Hematopoietic multipotent progenitor cell treated with erythropoietin and hydrocortisone succinate and interleukin-3 and kit ligand, for 17 days (in vitro differentiated cells): ENCODE results near the gene GPR173.

Experiments
- DNase-seq: peaks from one replicate; pipeline ENCODE4 v3.0.0-alpha.2; 2015; ENCODE audit warnings: low spot score

Gene GPR173

GRCh38 chrX:53089224-53089842 lies 40.7 kb downstream of the GPR173 start:
- peak; percentile 56 for DNase-seq

GRCh38 chrX:53089925-53090324 lies 41.3 kb downstream of the GPR173 start:
- DNase-seq = no peak

GRCh38 chrX:53091354-53091753 lies 42.8 kb downstream of the GPR173 start:
- no peak for DNase-seq

DNA sequence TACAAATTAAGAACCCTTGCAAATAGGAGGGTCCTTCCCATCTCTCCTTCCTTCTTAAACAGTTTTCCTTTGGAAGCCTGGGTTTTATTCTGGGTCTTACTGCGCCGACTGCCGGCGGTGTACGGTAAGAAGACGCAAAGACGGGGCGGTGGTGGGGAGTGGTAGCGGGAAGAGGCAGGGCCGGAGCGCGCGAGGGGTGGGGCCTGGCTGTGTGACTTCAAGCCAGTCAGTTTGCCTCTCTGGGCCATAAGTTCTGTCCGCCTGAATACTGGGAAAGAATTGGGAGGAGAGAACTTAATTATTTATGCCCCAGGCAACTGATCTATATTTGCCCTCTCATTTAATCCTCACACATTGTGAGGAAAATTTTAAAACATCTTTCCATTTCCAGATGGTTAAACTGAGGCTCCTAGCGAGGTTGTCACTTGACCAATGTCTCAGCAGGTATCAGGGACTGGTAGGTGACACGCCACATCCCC lies 44.6 kb downstream of the GPR173 start:
- peak; percentile 51 for DNase-seq

DNA sequence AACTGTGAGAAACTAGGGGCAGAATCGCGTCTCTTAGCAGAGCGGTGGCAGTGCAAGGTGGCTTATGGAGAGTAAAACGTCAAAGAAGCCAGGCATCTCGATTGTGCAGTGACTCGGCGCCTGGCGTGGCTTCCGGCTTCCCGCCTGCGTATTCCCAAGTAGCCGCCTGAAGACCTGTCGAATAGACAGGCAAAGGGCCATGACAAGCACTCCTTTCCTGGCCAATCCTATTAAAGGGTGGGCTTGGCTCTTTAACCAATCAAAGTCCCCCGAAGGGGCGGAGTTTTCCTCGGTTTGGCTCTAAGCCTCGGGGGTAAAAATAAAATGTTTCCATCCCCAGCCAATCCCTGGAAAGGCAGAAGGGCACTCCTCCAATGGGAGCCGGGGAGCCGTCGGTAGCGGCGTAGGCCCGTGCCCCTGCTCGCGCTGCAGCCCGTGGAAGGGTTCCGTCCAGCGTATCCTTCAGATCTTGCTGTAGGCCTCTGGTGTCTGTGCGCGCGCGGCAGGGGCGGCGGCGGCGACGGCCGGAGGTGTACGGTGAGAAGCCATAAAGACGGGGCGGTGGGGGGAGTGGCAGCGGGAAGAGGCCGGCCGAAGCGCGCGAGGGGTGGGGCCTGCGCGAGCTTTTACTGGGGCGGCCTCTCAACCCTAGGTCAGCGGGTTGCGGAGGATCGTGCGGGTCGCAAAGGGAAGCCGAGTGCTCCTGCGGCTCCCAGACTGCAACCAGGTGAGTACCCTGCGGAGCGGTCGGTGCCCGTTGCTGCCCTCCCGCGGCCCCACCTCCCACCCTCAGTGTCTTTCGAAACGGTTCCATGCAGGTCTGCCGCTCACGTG lies 45.4 kb downstream of the GPR173 start, which contains the start of gene KANTR:
Gene KANTR (plus strand): TSS at position 395 of the 834 bp plus-strand sequence. CDS start 30,131 bp downstream, outside the sequence.
- peak; percentile 78 for DNase-seq

- DNase-seq = no peak
Observed at GRCh38 chrX:53094582-53094905, 46.0 kb downstream of the GPR173 start.

DNA sequence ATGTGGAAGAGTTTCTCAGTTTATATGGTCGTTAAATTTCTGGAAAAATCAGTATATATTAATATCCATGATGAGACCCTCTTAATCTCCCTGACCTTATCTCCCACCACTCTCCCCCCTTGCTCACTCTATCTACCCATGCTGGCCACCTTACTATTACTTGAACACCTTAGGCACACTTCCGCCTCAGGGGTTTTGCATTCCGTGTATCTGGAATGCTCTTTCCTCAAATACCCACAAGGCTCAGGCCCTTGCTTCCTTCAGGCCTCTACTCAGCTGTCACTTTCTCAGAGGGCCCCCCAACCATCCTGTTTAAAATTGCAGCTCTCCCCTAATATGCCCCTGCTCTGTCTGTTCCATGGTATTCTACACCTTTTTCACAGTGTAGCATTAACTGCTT lies 47.2 kb downstream of the GPR173 start:
- no peak for DNase-seq

DNA sequence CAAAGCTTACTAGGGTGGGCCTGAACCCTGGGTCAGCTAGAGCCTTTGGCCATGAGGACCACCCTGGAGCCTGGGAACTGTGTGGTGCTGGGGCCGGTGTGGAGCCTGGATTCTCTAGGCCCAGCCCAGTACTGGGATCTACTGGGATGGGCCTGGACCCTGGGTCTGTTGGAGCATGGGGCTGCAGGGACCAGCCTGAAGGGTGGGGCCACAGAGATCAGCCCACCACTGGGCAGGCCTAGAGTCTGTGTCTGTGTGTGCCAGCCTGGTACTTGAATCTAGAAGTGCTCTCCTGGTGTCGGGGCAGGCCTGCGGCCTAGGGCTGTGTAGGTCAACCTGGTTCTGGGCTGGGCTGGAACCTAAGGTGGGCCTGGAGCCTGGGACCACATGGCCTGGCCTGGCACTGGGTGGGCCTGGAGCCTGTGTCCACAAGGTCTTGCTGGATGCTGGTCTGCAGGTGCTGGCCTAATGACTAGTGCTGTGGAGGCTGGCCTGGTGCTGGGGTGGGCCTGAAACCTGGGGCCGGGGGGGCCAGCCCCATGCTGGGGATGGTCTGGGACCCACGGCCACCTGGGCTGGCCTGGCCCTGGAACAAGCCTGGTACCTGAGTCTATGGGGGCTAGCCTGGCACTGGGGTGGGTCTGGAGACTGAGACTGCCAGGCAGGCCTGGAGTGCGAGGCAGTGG lies 66.4 kb downstream of the GPR173 start:
- no peak for DNase-seq

GRCh38 chrX:53115550-53115874 lies 66.9 kb downstream of the GPR173 start:
- DNase-seq = no peak

DNA sequence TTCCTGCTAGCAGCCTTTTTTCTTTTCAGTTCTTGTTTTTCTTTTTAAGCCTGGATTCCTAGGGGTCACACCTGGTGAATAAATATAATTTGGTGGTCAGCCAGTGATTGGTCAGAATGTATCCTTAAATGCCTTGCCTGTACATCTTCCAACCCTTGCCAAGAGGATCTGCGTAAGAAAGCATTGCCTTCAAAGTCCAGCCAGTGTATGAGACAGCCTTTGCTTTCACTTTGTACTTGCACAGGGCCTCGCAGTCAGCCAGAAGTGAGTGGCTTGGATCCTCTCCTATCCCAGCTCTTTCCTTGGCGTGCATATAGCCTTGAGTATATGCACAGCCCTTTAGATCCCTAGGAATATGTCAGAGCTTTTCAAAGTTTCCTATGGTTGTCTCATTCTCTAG lies 67.5 kb downstream of the GPR173 start:
- no peak for DNase-seq

DNA sequence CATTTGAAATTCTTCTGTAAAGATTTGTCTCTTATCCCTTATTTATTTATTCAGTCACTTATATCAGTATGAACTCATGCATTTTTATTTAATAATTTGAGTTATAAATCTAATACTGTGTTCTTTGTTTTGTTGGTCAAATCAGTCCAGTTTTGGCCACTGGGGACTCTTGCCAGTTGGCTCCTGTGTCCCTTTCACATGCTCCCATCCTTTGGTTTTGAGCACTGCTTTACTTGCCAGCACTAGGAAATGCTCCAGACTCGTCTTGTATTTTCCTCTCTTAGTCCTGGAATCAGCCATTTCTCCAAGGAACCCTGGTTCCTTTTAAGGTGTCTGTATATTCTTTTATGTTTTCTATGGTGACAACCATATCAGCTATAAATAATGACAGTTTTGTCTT lies 73.4 kb downstream of the GPR173 start:
- DNase-seq = no peak

GRCh38 chrX:53125506-53125905 lies 76.9 kb downstream of the GPR173 start:
- DNase-seq = no peak

- no peak for DNase-seq
Observed at GRCh38 chrX:53126377-53126776, 77.8 kb downstream of the GPR173 start.

DNA sequence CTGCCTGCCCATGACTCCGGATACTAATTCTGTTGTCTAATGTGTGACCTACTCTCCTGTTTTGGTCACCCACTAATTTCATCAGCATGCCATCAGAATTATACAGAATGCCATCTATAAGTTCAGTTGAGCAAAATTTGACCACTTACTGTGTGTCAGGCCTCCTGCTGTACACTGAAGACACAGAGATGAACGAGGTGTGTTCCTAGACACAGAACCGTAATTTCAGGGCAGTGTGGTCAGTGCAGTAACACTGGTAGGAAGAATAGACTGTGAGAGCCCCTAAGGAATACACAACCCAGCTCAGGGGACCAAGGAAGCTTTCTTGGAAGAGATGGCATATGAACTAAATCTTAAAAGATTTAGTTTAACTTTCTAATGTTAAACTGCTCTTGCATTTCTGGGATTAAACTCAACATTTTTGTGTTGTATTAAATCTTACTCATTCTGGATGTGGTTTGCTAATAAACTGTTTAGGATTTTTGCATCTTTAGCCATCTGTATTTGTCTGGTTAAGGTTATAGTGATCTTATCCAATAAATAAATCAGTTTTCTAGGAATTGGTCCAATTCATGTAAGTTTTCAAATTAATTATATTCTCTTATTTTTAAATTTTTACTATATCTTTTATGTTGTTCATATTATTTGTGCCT lies 79.6 kb downstream of the GPR173 start:
- no peak for DNase-seq
